ENCODE results near the gene CHI3L1.
A peak's percentile ranks its signal among the peaks of the same experiment; 100 is the strongest.

The CHI3L1 gene

GRCh38 chr1:203181586-203182386, 4.7 kb downstream of the CHI3L1 start:
- no peak for ATAC-seq

GRCh38 chr1:203180611-203181330, 5.7 kb downstream of the CHI3L1 start:
- no peak for DNase-seq

More at GRCh38 chr1:203181586-203182386, 4.7 kb downstream of the CHI3L1 start:
- no peak for DNase-seq

GRCh38 chr1:203179667-203180005, 6.9 kb downstream of the CHI3L1 start:
- ATAC-seq (no peak), DNase-seq (no peak)

More at GRCh38 chr1:203180611-203181330, 5.7 kb downstream of the CHI3L1 start:
- no peak for ATAC-seq

- ATAC-seq (no peak), DNase-seq (no peak)
These were observed 7.5 kb downstream of the CHI3L1 start for GRCh38 chr1:203178821-203179666.

DNA sequence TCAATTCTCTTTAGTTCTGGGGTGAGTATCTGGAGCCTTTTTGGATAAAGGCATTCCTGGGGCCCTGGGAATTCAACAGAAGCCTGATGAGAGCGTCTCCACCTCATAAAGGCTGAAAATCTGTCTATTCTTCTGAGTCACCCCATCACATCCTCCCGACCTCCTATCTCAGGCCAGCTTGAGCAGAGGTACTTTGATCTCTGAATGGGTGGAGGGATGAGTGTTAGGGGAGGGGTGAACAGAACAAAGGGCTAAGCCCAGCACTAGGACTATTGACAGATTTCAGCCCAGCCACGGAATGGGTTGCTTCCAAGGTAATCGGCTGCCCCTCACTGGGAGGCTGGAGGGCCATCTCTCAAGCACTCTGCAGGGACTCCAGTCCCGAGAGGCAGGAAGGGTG, 8.4 kb downstream of the CHI3L1 start:
- DNase-seq, result no peak
- no peak for ATAC-seq

GRCh38 chr1:203177470-203178039, 8.9 kb downstream of the CHI3L1 start:
- DNase-seq (no peak), ATAC-seq (no peak)

DNA sequence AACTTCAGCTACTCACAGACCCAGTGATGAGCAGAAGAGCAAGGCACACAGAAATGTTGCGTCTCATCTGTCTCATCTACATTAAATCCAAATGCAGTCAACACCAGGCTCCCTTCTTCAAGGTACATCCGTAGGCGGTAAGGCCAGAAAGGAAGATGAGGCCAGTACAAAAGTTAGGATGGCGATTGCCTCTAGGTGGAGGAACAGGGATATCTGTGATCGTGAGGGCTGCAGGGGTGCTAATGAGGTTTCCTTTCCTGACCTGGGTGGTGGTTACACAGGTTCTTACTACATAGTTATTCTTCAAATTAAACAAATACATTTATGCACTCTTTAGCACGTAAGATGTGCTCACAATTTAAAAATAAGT, 9.5 kb downstream of the CHI3L1 start:
- DNase-seq (no peak), ATAC-seq (no peak)

- ATAC-seq, result no peak
- no peak for DNase-seq
These were observed 10.1 kb downstream of the CHI3L1 start for GRCh38 chr1:203176273-203177035.

DNA sequence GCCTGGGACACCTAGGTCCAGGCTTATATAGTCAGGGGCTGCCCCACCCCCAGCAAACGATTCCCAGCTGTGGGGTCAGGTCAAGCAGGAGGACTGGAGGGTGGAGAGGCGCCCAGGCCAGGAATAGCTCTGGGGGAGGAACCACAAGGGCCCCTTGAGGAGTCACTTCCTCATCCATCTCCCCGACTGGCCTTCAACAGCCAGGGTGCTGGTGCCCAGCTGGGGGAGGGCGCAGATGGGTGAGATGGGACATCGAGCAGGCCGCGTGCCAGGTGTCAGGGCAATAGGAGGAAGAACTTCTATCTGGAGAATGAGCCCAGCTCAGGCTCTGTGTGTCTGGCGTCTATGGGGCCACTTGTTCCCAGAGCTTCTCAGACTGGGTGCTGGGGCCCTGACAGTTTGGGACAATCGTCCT, 10.7 kb downstream of the CHI3L1 start:
- ATAC-seq (no peak), DNase-seq (no peak)

GRCh38 chr1:203175237-203175826, 11.2 kb downstream of the CHI3L1 start, which contains the start of gene MYBPH:
Gene MYBPH, minus strand, starts transcription at chr1:203175826. Its CDS starts 71 bp downstream, at chr1:203175755.
- ATAC-seq, result no peak
- DNase-seq, result no peak

DNA sequence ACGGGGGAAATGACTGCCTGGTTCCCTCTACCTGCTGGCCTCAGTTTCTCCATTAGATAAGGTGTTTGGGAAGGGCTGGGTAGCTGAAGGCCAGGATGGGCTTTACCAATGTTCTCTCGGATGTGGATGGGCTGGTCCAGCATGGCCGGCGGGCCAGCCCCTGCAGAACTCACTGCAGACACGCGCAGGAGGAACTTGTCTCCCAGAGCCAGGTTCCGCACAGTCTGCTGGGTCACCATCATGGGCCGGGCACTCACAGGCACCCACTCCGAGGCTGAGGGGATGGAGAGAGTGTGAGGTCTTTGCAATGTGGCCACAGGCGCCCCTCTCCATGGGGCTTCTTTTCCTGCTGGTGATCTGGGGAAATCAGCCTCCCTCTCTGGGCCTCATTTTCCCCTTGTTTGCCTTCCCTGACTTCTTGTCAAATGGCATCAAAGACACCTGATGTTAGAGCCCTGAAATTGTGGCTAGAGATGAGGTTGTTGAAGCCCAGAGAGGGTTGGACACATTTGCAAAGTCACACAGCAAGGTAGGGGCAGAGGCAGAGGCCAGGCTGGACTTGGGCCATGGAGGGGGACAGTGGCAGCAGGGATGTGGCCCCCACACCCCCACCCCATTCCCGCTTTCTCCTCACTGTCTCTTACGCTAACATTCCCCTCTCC, 12.0 kb downstream of the CHI3L1 start:
- DNase-seq, result no peak
- ATAC-seq, result no peak

DNA sequence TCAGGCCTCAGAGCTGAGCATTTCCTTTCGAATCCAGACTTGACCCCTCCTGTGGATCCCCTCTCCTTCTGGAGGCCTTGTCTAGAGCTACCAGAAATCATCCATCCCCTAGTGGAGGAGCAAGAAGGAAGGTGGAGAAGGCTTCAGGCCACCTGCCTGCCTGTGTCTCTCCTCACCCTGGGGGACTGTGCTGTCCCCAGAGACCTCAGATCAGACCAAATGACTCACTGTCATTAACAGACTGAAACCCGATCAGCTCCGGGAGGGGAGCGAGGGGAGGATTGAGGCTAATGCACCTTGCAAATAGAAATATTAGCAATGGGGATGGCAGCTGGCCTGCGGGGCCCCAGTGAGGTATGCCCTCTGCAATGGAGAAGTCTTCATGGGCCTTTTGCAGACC, 12.9 kb downstream of the CHI3L1 start:
- DNase-seq, result no peak
- ATAC-seq, result no peak

- no peak for DNase-seq
- ATAC-seq, result no peak
These were observed 13.4 kb downstream of the CHI3L1 start for GRCh38 chr1:203173011-203173555.

- peak; percentile 29 for ATAC-seq
- peak; percentile 71 for DNase-seq
These were observed 14.1 kb downstream of the CHI3L1 start for GRCh38 chr1:203172184-203173010.

DNA sequence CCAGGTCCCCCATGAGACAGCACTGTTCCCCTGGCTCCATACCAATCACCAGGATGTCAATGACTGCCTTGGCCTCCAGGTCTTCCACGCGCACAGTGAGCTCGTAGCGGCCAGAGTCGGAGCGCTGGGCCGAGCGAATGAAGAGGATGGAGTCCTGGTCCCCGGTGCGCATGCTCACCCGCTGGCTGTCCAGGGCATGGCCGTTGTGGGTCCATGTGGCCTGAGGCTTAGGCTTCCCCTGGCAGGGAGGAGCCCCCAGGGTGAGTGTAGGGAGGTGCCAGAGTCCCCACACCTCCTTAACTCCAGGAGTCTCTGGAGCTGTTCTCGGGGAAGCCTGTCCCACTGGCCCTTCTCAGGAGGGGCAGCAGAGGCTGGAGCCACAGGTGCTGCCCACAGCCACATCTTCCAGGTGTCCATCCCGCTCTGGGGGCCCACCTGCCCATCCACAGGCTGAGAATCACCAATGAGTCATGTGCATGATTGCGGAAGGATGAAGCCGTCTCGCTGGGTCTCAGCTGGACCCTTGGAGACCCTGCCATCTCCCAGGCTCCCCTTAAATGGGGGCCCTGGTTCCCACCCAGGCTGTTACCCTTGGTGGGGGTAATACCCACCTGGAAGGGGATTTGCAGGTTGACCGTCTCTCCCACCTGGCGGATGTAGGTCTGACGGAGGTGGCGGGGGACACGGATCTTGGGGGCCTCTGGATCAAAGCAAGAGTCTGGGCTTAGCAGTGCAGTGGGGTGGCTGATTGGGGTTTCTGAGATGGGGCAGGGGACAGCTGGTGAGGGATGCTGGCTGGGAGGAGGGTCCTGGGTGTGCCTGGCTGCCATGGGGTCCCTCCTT, 14.9 kb downstream of the CHI3L1 start:
- DNase-seq, result no peak
- ATAC-seq, result no peak

GRCh38 chr1:203170625-203171330, 15.7 kb downstream of the CHI3L1 start:
- DNase-seq, result no peak
- ATAC-seq, result no peak

GRCh38 chr1:203169770-203170520, 16.6 kb downstream of the CHI3L1 start:
- no peak for ATAC-seq
- DNase-seq, result no peak

Measured in stimulated activated naive CD8-positive, alpha-beta T cell treated with anti-CD3 and anti-CD28 coated beads, Interleukin-15, Interleukin-2, amounts not matched to agents 100 U/mL and 50 U/mL, for 24 hours (primary cell).